Gastroesophageal sphincter (tissue), 3 donors: ENCODE measurements around the gene TMPRSS5.

Experiments
- CTCF ChIP-seq, 4 experiments: fragments of 200-600 bp in 2 of 4; fragments of 450-650 bp in 2 of 4; sonication (generic) in 1 of 4; IDR thresholded peaks; one replicate each; pipeline ENCODE4 v1.5.1; 2017 to 2019; ENCODE audit warnings: antibody characterized with exemption in 4 of 4, mild to moderate bottlenecking in 2 of 4, moderate library complexity in 2 of 4
- POLR2A ChIP-seq, 2 donors: fragments of 450-650 bp; IDR thresholded peaks; one replicate each; pipeline ENCODE4 v1.6.1; 2017; ENCODE audit warnings: antibody characterized with exemption in 2 of 2, mild to moderate bottlenecking in 2 of 2, moderate library complexity in 1 of 2
- POLR2AphosphoS5 ChIP-seq: sonication (generic); formaldehyde crosslinking; IDR thresholded peaks from one replicate; pipeline ENCODE4 v1.6.1; 2017; ENCODE audit warnings: antibody characterized with exemption

- no peak for TF ChIP-seq CTCF (IDR thresholded peaks at IDR 0.05)
- TF ChIP-seq POLR2A (IDR thresholded peaks at IDR 0.05): no peak
- no peak for TF ChIP-seq POLR2AphosphoS5
Observed at GRCh38 chr11:113681711-113682413, 24.2 kb downstream of the TMPRSS5 start.
